HG02610 (cell line): ENCODE results near the gene SDF2L1.
"Not testable (repeated sequence)": the region's sequence is repeated elsewhere in the genome, so short reads cannot be mapped to it uniquely, and the experiment has no call there.

Experiments used
- ATAC-seq: cut with Tn5 transposase; IDR thresholded peaks from one replicate; pipeline ENCODE4 v1.9.1; 2021; ENCODE audit warnings: mild to moderate bottlenecking, moderate library complexity; ENCODE audit not compliant: unreplicated experiment

The SDF2L1 gene

GRCh38 chr22:21659864-21660525 is 17.9 kb downstream of the SDF2L1 start:
- ATAC-seq, result no peak

GRCh38 chr22:21660904-21661303 is 18.8 kb downstream of the SDF2L1 start:
- no peak for ATAC-seq

GRCh38 chr22:21661991-21662390 is 19.9 kb downstream of the SDF2L1 start:
- ATAC-seq, result no peak

GRCh38 chr22:21663738-21664137 is 21.6 kb downstream of the SDF2L1 start:
- ATAC-seq, result no peak

- no peak for ATAC-seq
Measured at GRCh38 chr22:21665047-21665851, 23.1 kb downstream of the SDF2L1 start.

GRCh38 chr22:21666786-21667185 is 24.7 kb downstream of the SDF2L1 start:
- no peak for ATAC-seq

GRCh38 chr22:21669026-21669425 is 26.9 kb downstream of the SDF2L1 start:
- no peak for ATAC-seq

- no peak for ATAC-seq
Measured at GRCh38 chr22:21672107-21672629, 30.1 kb downstream of the SDF2L1 start.

- no peak for ATAC-seq
Measured at GRCh38 chr22:21673534-21674321, 31.6 kb downstream of the SDF2L1 start.

GRCh38 chr22:21674638-21675245 is 32.6 kb downstream of the SDF2L1 start:
- no peak for ATAC-seq

- no peak for ATAC-seq
Measured at GRCh38 chr22:21677606-21678443, 35.7 kb downstream of the SDF2L1 start.

- ATAC-seq, result not testable (repeated sequence)
Measured at GRCh38 chr22:21678842-21679241, 36.7 kb downstream of the SDF2L1 start.

- no peak for ATAC-seq
Measured at GRCh38 chr22:21679383-21679782, 37.3 kb downstream of the SDF2L1 start.

- no peak for ATAC-seq
Measured at GRCh38 chr22:21680830-21681565, 38.9 kb downstream of the SDF2L1 start.

GRCh38 chr22:21681566-21682370 is 39.7 kb downstream of the SDF2L1 start:
- ATAC-seq, result no peak

GRCh38 chr22:21682385-21683175 is 40.5 kb downstream of the SDF2L1 start:
- no peak for ATAC-seq

- no peak for ATAC-seq
Measured at GRCh38 chr22:21683401-21683811, 41.3 kb downstream of the SDF2L1 start.
